ENCODE measurements around the gene PTDSS2.
"Not testable (repeated sequence)": the region's sequence is repeated elsewhere in the genome, so short reads cannot be mapped to it uniquely, and the experiment has no call there.

PTDSS2 gene

DNA sequence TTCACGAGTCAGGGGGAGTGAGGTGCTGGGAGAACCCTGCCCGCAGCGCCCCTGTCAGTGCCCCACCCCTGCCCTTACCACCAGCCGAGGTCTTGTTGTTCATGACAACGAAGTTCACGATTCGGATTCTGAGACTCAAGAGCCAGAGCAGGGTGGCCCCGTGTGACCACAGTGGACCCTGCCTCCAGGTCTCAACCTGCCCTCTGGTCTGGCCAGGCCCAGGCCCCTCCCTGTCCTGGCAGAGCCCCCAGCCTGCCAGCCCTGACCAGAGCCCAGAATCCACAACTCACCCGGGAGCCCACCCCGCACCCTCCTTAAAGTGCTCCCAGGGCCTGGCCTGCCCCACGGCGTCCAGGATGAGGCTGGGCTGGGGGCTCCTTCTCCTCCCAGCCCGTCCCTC lies 18.2 kb upstream of the PTDSS2 start:
- no peak for DNase-seq

DNA sequence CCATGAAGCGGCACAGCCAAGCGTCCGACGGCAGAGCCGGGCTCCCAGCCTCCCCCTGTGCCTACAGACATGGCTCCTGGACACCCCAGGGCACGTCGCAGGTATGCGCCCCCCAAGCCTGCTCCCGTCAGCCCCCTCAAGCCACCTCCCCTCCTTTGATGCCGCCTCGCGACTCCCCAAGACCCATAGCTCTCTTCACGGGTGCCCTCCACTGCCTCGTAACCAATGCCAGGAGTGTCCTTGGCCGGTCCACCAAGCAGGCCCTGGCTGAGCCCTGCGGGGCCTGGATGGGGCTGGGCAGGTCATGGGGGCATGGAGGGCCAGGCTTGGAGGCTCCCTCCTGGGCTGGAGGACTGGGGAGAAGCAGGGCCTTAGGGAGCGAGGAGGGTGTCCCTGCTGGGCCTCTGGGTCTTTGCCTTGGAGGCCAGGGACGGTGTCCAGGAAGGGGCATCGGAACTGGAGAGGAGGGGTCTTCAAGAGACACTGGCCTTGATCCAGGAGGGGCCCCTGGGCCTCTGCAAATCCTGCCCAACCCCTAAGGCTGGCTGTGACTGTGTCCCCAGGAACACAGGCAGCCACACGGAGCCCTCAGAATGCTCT lies 17.5 kb upstream of the PTDSS2 start:
- no peak for DNase-seq

DNA sequence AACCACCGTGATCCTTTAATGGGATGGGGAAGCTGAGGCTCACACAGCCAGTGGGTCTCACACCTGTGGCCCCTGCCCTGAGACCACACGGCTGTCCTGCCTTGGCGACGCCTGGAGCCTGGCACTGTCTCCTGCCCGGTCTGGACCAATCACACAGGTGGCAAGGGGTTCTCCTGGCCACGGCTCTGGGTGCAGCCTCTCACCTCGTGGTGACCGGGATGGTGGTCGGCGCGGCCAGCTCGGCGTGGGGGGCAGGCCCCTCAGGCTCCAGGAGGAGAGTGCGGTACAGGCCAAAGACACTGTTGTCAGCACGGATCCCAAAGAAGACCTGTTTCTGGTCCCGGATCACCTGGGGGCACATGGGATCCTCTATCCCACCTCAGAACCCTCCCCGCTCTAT lies 17.0 kb upstream of the PTDSS2 start:
- no peak for DNase-seq

DNA sequence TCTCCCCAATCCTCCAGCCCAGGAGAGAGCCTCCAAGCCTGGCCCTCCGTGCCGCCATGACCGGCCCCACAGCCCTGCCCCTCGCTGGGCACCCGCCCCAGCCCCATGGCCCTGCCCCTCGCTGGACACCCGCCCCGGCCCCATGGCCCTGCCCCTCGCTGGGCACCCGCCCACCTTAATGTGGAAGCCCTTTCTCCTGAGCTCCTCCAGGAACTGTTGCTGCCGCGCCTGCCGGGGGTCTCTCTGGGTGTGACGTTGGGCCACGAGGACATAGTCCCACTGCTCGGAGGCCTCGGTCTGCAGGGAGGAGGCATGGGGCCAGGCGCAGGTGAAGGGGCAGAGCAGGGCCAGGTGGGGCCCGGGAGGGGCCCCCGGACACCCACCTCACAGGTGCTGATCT lies 16.4 kb upstream of the PTDSS2 start:
- DNase-seq = no peak

DNA sequence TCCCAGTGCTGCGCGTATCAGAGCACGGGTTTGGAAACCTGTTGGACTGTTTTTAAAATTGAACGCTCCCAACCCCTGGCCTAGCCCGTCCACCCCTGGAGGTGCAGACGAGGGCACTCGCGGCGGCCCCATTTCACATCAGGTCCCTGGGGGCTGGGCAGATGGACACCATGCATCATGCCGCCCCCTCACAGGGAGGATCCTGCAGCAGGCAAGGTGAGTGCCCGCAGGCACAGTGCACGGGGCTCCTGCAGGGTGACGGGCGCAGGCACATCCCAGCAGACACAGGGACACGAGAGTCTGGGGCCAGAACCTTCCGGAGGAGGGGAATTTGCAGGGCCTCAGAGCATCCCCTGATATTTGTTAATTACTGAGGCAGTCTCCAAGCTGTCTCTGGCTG lies 15.6 kb upstream of the PTDSS2 start:
- no peak for DNase-seq

DNA sequence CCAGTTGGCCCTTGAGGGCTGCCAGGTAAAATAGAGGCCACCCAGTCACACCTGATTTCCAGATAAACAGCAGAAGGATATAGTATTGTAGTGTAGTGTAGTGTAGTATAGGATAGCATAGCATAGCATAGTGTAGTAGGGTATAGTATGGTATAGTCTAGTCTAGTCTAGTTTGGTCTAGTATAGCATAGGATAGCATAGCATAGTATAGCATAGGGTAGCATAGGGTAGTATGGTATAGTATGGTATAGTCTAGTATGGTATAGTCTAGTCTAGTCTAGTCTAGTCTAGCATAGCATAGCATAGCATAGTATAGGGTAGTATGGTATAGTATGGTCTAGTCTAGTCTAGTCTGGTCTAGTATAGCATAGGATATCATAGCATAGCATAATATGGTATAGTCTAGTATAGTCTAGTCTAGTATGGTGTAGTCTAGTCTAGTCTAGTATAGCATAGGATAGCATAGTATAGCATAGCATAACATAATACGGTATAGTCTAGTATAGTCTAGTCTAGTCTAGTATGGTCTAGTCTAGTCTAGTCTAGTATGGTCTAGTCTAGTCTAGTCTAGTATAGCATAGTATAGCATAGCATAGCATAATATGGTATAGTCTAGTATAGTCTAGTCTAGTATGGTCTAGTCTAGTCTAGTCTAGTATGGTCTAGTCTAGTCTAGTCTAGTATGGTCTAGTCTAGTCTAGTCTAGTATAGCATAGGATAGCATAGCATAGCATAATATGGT lies 14.9 kb upstream of the PTDSS2 start:
- DNase-seq = not testable (repeated sequence)

DNA sequence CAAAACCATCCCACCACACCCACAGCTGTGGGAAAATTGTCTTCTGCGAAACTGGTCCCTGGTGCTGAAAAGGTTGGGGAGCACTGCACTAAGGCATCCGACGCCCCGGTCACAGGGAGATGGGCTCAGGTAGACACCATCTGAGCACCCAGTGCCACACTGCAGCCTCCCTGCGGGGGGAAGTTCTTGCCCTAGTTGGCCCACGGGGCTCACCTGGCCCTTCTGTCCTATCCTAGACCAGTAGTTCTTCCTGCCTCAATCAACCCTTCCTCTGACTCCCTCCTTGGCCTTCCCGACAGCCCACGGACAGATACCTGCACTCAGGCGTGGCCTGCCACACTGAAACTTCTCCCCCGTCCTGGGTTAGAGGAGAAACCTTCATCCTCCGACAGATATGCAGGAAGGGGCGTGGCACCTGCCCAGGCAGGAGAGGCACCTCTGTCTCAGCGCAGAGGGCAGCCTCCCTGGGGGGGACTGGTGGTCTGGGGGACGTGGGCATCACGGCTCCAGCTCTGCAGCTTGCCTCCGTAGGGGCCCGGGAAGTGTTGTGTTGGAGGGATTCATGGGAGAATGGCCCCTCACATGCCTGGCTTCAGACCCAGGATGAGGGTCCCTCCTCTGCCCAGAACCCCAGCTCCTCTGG lies 12.7 kb upstream of the PTDSS2 start:
- no peak for DNase-seq

DNA sequence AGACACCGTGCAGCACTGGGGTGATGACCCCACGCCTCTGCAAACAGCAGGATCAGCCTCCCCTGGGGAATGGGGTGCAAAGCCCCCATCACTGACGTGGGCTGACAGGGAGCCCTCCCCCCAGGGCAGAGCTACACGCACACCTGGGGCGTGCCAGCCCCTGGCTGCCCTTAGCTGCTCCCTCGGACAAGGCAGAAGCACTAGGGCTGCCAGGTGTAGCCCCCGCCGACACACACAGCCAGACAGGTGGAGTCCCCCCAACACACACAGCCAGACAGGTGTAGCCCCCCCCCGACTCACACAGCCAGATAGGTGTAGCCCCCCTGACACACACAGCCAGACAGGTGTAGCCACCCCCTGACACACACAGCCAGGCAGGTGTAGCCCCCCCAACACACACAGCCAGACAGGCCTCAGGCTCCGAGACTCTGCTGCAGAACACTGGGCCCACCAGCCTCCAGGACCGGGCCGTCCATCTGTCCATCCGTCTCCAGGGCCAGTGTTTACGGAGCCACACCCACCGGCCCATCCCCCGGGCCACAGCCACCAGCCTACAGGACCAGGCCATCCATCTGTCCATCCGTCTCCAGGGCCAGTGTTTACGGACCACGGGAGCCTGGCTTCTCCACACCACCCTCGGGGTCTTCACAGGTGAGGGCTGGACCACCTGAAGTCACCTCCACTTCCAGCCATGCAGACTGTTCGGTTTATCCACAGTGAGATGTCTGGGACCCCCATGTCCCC lies 11.8 kb upstream of the PTDSS2 start:
- DNase-seq = no peak

DNA sequence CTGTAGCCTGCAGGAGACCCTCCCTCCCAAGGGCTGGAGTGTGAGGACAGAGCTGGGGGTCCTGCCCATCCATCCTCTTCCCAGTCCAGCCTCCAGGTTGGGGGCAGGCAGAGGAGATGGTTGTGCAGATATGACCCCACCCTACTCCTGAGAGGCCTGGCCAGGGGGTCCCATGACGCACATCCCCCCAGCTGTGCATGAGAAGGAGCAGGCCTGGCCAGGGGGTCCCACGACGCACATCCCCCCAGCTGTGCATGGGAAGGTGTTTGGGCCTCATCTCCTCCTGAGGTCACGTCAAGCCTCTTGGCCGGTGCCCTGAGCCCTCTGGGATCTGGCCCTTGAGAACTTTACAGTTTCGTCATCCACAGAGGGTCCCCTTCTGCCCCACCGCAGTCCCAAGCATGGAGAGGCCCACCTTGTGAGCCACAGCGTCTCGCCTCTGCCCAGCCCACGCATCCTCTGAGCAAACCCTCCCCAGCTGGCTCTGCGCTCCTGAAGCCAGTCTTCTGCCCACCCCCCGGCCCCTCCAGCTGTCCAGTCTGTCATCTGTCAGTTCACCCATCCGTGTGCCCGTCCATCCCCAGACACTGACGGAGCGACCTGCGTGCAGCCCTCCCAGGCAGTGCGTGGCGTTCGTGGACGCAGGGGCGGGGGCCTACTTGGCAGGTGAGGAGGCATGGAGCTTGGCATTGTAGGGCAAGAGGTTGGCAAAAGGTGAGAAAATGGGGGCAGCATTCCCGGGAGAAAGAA lies 10.6 kb upstream of the PTDSS2 start:
- DNase-seq = no peak

DNA sequence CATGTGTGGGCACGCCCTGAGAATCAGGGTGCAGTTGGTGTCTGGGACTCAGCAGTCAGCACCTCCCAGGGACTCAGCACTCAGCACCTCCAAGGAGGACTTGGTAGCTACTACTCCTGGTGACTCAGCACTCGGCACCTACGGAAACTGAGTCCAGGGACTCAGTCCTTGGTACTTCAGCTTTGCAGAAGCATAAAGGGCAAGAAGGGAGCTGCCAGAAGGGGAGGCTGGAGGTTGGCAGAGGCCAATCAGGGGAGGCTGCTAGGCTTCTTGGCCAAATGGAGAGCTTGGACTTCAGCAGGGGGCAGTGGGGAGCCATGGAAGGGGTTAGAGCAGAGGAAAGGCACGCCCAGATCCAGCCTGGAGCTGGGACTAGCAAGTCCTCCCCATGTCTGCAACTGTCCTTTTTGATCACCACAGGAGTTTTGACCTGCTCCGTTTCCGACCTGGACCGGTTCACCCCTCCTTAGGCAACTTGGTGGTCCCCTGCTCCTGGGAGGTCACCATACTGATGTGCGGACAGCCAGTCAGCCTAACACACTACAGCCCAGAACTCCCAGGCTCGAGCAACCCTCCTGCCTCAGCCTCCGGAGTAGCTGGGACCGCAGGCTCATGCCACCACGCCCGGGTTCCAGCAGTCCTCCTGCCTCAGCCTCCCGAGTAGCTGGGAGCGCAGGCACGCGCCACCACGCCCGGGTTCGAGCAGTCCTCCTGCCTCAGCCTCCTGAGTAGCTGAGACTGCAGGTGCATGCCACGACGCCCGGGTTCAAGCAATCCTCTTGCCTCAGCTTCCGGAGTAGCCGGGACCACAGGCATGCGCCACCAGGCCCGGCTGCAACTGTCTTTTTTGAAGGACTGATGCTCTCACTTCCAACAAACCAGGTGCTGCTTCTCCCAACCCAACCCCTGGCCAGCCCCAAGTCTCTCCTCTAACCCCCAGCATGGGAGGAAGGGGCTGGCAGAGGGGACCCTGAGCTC lies 9.7 kb upstream of the PTDSS2 start:
- DNase-seq = peak in 1 of 51 donors; percentile 25

DNA sequence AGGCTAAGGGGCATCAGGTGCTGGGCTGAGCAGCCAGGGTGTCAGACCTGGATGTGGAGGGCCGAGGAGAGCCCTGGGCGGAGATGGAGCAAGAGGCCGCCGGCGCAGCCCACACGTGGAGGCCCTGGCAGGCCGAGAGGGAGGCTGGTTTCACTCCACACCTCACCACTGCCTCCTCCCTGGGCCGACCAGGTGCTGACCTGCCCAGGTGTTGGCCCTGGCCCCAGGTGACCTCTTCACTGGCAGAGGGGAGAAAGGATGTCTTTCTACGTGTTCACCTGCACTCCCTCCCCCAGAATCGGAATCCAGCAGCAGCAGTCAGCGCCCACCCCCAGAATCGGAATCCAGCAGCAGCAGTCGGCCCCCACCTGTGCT lies 9.0 kb upstream of the PTDSS2 start:
- no peak for DNase-seq

DNA sequence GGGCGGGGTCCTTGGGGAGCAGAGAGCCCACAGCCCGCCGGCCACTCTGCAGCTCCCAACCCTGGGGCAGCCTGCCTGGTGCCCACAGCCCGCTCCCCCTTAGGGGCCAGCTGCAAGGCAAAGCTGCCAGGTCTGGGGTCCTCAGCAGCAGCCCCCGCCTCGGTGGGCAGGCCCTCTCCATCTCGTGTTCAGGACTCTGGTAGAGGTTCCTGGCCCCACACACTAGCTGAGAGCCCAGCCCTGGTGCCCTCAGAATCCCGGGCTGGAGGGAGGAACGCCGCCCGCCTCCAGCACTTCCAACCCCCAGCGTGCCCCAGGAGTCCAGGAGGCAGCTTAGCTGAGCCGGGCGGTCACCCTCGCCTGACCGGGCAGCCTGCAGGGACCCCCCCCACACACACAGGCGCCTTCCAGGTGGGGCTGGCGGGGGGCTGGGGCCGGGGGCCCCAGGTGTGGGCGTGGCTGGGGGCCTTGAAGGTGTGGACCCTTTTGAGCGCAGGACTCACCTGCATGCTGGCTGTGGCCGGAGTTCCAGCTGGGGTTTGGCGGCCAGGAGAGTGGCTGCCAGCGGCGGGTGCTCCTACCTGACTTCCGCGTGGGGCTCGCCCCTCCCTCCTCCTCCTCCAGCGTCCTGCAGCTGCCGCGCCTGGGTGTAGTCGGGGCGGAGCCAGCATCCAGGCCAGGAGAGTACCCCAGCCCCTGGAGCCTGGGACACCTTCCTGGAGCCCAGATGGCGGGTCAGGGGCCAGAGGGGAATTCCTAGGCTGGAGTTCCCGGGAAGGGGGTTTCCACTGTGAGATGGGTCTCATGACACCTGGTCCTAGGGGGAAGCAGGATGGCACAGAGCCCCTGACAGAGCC lies 8.4 kb upstream of the PTDSS2 start, which contains the start of gene ANO9:
Gene ANO9, minus strand, starts transcription at position 594 of the 857 bp plus-strand sequence. Its CDS starts 85 bp downstream, at position 509.
- DNase-seq = no peak

DNA sequence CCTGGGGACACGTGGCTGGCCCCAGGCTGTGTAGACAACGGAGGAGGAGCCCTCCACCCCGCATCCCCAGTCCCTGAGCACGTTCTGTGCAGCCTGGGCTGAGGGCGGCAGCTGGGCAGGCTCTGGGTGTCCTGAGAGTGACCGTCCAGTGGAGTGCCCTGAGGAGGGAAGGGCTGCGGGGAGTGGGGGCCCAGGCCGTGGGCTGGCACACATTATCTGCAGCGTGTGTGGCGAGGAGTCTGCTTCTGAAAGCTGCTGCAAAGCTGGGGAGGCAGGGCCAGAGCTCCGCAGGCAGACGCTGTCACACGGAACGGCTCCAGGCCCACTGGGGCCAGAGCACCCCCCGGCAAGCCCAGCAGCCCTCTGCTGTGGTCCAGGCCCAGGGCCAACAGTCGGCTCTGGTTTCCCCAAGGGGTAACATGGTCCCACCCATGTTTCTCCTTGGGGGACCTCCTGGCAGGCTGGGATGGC lies 7.4 kb upstream of the PTDSS2 start:
- no peak for DNase-seq

DNA sequence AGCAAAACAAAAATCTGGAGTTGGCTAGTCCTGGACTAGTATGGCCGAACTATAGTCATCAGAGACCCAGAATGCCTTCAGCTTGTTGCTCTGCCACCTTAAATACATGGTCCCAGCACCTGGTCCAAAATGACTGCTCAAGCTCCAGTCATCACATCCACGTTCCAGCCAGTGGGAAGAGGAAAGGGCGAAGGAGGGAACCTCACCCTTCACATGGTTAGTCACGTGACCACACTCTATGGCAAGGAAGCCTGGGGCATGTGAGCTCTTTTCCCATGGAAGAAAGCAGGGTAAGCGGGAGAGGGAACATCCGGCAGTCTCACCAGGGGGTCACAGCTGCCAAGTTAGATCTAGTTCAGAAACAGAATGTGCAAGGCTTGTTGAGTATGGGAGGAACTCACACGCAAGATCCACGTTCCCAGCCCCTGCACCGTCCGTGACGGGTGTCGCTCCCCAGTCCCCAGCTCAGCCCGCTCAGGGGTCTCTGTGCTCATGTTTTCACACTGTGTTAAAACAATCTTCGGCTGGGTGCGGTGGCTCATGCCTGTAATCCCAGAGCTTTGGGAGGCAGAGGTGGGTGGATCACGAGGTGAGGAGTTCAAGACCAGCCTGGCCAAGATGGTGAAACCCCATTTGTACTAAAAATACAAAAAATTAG lies 6.4 kb upstream of the PTDSS2 start:
- DNase-seq = no peak

DNA sequence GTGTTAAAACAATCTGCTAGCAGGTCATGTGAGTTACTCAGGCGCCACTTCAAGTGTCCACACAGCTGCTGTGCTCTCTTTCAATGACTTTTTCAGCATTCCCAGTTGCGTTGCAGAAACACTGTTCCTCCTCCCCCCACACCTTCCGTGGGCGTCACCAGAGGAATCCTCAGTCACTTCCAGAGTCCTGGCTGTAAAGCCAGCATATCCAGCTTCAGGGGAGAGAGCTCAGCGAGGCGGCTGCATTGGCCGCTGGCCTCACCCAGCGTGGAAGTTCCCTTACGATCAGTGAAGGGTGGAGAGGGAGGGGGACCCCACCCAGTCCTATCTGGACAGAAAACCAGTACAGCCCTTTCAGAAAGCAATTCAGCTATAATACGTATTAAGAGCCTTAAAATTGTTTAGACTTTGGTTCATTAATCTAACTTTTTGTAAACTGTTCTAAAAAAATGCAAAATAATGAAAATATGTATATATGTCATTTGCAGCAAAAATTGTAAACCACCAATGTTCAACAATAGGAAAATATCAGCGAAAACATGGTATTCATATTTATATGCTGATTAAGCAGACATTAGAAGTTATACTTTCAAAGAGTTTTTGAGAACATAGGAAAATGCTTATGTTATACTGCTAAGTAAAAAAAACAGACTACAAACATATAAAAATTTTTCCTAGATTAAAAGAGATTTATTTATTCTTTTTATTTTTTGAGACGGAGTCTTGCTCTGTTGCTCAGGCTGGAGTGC lies 5.5 kb upstream of the PTDSS2 start:
- no peak for DNase-seq

DNA sequence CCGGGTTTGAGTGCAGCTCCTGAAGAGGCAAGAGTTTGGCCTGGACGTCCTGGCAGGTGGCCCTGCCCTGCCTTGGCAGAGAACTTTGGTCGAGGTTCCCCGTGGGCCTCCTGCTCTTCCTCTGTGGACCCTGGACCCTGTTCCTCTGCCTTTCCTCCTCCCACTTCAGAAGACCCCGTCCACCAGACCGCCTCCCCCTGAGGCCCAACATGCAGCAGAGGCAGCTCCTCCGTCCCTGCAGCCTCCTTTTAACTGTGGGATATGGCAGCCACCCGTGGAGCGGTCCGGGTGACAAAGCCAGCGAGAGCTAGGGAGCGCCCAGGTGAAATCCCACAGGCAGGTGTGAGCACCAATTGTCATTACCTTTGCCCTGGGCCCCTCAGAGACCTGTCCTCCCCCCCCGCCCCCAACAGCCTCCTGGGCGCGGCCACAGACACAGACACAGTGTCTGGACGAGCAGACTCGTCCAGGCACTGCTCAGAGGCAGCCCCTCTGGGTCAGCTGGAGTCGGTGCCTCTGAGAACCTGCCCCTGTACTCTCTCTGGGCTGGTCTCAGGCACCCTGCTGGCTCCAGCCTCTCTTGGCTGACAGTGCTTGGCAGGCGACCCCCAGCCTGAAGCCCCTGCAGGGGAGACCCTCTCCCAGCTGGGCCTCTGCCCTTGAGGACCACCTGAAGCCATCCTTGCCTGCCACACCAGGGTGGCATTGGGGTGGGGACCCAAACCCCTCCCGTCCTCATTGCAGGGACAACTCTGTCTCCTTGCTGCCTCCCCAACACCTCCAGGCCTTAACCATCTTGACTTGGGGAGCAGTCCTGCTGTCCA lies 4.1 kb upstream of the PTDSS2 start:
- no peak for DNase-seq

DNA sequence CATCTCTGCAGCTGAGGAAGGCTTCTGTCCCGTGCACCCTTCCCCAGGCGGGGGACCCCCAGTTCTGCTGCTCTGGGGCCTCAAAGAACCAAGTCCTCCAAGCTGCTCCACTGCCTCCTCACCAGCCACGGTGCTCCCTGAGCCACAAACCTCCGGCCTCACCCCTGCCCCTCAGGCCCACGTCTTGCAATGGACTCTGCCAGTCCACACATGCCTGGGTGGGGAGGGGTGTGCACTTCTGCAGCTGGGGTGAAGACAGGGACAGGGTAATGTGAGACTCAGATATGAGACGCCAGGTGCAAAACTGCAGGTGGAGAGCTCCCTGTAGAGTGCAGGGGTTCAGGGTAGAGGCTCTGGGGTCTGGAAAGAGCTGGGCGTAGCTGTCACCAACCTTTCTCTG lies 3.2 kb upstream of the PTDSS2 start:
- no peak for DNase-seq
